Panc1 (cell line): ENCODE results near the gene LPP. TPM values are rescaled to one million over a fixed set of nuclear protein-coding genes. Genes with fewer than 3 reads are reported as not detected.

ENCODE experiments used
- ATAC-seq: fragments of 200-7000 bp; cut with Tn5 transposase; 2 replicates; pipeline ENCODE4 v1.9.1; 2020; ENCODE audit warnings: mild to moderate bottlenecking, moderate library complexity
- BruUV-seq: library from RNA; stranded (reverse); fragments of 400-500 nt; replicated peaks from 2 replicates; lab custom pipeline; 2021; lab: Mats Ljungman, UMichigan
- CTCF ChIA-PET: fragments of 300-600 bp; sonication (Branson Sonifier 250); formaldehyde crosslinking; loops from one replicate; lab custom pipeline; 2022; ENCODE audit warnings: antibody characterized with exemption; lab: Charles Lee
- POLR2A ChIA-PET: fragments of 300-600 bp; sonication (Branson Sonifier 250); formaldehyde crosslinking; loops from one replicate; lab custom pipeline; 2022; ENCODE audit warnings: antibody characterized with exemption; lab: Charles Lee
- DNase-seq: peaks from one replicate; pipeline ENCODE4 v3.0.0-alpha.2; 2010; ENCODE audit warnings: low read depth, low spot score
- H3K27ac ChIP-seq: 2 replicates; pipeline ENCODE4 v1.5.1; 2011; ENCODE audit warnings: mild to moderate bottlenecking, low read length, inconsistent platforms
- H3K27me3 ChIP-seq: fragments of 200-500 bp; sonication (Bioruptor generic); 2 replicates; pipeline ENCODE4 v1.6.0; 2014; ENCODE audit warnings: low read length, inconsistent platforms; ENCODE audit not compliant: control insufficient read depth, insufficient read depth
- H3K36me3 ChIP-seq: fragments of 200-500 bp; sonication (Bioruptor generic); 2 replicates; pipeline ENCODE4 v1.5.1; 2014; ENCODE audit warnings: inconsistent platforms, mild to moderate bottlenecking, low read length, moderate library complexity; ENCODE audit not compliant: control insufficient read depth, insufficient read depth
- H3K4me1 ChIP-seq: 2 replicates; pipeline ENCODE4 v1.5.1; 2011; ENCODE audit warnings: inconsistent platforms, mild to moderate bottlenecking, low read length, moderate library complexity; ENCODE audit not compliant: control insufficient read depth, insufficient read depth
- H3K4me3 ChIP-seq, 2 experiments: 2 replicates each; pipeline ENCODE4 v1.5.1; 2011 to 2012; ENCODE audit warnings: low read depth in 2 of 2, low read length in 2 of 2, mild to moderate bottlenecking in 2 of 2, inconsistent platforms in 1 of 2, moderate library complexity in 1 of 2
- H3K9me3 ChIP-seq: fragments of 200-500 bp; sonication (Bioruptor generic); 2 replicates; pipeline ENCODE4 v1.5.1; 2014; ENCODE audit warnings: low read depth, mild to moderate bottlenecking, inconsistent platforms, low read length, moderate library complexity; ENCODE audit not compliant: control insufficient read depth, insufficient read depth
- POLR2AphosphoS5 ChIP-seq: IDR thresholded peaks from 2 replicates; pipeline ENCODE4 v1.6.1; 2012; ENCODE audit warnings: mild to moderate bottlenecking, low read depth, low read length, moderate library complexity
- SIN3A ChIP-seq: IDR thresholded peaks from 2 replicates; pipeline ENCODE4 v1.6.1; 2012; ENCODE audit warnings: low read depth, mild to moderate bottlenecking, low read length, moderate library complexity, borderline replicate concordance; ENCODE audit not compliant: insufficient read depth
- TCF7L2 ChIP-seq: IDR thresholded peaks from 2 replicates; pipeline ENCODE4 v1.6.1; 2011; ENCODE audit warnings: mild to moderate bottlenecking, low read depth, low read length, inconsistent platforms
- in situ Hi-C: cut with HindIII; loops from 2 replicates; pipeline ENCODE4 v1.10.0; 2016; ENCODE audit warnings: low sequenced_read_pairs, low pct_unique_long_range_greater_than_20kb
- intact Hi-C: fragments of 100-400 bp; cut with micrococcal nuclease; formaldehyde crosslinking; loops from one replicate; pipeline ENCODE4 v1.10.0; 2022; ENCODE audit not compliant: unreplicated experiment
- total RNA-seq: library from RNA; stranded (reverse); gene quantifications from one replicate; pipeline ENCODE4 v1.2.1, GENCODE V29; 2021; ENCODE audit not compliant: unreplicated experiment
- TF ChIP-seq, protein P1 (sequence below), 2 experiments: IDR thresholded peaks; 2 replicates each; pipeline ENCODE4 v1.6.1; 2011 to 2012; ENCODE audit warnings: low read depth in 2 of 2, control low read depth in 1 of 2, low read length in 1 of 2, mild to moderate bottlenecking in 1 of 2, moderate library complexity in 1 of 2; ENCODE audit not compliant: insufficient read depth in 1 of 2
- TF ChIP-seq, protein P2 (sequence below): fragments of 450-650 bp; IDR thresholded peaks from 2 replicates; pipeline ENCODE4 v1.5.1; 2017; ENCODE audit warnings: mild to moderate bottlenecking

Gene LPP
- total RNA-seq, 1 experiment from 2014 or later, result 90.0 TPM

DNA sequence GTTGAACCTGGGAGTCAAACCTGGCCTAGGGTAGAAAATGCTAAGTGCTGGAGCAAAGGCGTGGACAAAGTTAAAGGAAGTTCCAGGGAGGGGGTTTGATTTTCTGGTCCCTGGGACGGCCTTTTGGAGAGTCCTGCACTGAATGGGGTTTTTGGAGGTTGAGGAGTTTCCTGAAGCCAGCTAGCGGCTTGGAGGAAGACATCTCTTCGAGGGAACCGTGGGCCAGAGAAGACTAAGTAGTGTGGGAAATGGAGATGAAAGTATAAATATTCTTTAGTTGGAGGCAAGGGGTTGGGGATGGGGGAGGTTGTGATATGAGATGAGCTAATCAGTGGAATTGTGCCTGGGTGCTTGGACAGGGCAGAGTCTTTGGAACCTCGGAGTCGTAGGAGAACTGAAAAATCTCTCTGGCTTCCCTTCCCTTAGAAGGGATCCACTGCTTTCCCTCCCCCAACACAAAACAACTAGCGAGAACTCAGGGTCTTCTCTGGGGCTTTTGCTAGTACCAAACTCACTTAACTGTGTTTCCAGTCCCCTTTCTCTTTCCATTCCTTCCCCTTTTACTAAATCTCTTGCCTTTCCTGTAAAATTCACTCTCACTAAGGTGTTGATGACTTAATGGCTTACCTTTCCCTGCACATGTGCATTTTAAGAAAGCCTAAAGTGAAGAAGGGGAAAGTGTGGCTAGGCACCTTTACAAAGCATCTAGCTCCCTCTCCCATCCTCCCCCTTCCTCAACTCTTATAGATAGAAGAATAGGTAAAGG lies 1.0 kb downstream of the LPP start:
- ChIA-PET POLR2A (no interaction called here), CTCF (interaction anchor here (1.6 kb wide), 1 partner anchor 415 kb away, joined by 3 read pairs; no protein-coding TSS in a partner anchor)
- TSS peak; percentile 55 for BruUV-seq
- no peak for DNase-seq
- peaks cover 39% of the 10 kb centered on the region for H3K4me1 ChIP-seq
- intact Hi-C loops, result loop anchor here (5.0 to 10.0 kb wide), 2 partner anchors 110 to 408 kb away; partner anchors contain the start of gene BCL6
- in situ Hi-C loops, result no loop called here
- TF ChIP-seq, protein P1, sequence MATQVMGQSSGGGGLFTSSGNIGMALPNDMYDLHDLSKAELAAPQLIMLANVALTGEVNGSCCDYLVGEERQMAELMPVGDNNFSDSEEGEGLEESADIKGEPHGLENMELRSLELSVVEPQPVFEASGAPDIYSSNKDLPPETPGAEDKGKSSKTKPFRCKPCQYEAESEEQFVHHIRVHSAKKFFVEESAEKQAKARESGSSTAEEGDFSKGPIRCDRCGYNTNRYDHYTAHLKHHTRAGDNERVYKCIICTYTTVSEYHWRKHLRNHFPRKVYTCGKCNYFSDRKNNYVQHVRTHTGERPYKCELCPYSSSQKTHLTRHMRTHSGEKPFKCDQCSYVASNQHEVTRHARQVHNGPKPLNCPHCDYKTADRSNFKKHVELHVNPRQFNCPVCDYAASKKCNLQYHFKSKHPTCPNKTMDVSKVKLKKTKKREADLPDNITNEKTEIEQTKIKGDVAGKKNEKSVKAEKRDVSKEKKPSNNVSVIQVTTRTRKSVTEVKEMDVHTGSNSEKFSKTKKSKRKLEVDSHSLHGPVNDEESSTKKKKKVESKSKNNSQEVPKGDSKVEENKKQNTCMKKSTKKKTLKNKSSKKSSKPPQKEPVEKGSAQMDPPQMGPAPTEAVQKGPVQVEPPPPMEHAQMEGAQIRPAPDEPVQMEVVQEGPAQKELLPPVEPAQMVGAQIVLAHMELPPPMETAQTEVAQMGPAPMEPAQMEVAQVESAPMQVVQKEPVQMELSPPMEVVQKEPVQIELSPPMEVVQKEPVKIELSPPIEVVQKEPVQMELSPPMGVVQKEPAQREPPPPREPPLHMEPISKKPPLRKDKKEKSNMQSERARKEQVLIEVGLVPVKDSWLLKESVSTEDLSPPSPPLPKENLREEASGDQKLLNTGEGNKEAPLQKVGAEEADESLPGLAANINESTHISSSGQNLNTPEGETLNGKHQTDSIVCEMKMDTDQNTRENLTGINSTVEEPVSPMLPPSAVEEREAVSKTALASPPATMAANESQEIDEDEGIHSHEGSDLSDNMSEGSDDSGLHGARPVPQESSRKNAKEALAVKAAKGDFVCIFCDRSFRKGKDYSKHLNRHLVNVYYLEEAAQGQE (IDR thresholded peaks at IDR 0.05; ENCODE audit: insufficient read depth in 1 of 2, low read depth in 2 of 2, low read length in 1 of 2), result no peak
- no peak for TF ChIP-seq TCF7L2
- no peak for TF ChIP-seq SIN3A
- no peak for TF ChIP-seq POLR2AphosphoS5
- TF ChIP-seq, protein P2, sequence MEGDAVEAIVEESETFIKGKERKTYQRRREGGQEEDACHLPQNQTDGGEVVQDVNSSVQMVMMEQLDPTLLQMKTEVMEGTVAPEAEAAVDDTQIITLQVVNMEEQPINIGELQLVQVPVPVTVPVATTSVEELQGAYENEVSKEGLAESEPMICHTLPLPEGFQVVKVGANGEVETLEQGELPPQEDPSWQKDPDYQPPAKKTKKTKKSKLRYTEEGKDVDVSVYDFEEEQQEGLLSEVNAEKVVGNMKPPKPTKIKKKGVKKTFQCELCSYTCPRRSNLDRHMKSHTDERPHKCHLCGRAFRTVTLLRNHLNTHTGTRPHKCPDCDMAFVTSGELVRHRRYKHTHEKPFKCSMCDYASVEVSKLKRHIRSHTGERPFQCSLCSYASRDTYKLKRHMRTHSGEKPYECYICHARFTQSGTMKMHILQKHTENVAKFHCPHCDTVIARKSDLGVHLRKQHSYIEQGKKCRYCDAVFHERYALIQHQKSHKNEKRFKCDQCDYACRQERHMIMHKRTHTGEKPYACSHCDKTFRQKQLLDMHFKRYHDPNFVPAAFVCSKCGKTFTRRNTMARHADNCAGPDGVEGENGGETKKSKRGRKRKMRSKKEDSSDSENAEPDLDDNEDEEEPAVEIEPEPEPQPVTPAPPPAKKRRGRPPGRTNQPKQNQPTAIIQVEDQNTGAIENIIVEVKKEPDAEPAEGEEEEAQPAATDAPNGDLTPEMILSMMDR, result no peak
- H3K36me3 ChIP-seq, result no peaks in the 10 kb centered on the region
- ATAC-seq, result no peak
- H3K27ac ChIP-seq, result peak overlapping the region; percentile 92
- no peaks in the 10 kb centered on the region for H3K9me3 ChIP-seq
- H3K27me3 ChIP-seq, result no peaks in the 10 kb centered on the region
- H3K4me3 ChIP-seq, result peak overlapping the region; percentile 81 to 95

DNA sequence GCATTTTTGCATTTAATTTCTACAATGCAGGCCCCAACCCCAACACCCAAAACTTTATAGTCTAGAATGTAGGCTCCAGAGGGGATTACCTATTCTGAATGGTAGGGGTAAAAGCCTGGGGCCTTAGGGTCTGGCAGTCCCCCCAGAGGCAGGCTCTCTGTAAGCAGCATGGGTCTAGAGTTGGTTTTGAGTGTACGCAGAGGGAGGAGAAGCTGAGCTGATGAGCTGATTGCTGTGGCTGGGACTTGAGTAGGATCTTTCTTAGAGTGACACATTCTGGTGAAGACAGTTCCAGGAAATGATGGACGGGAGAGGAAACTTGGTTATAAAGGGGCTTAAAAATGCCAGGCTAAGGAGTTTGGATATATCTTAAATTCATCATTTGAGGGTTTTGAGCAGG lies 2.1 kb downstream of the LPP start:
- CTCF ChIA-PET, result no interaction called here
- peaks cover 39% of the 10 kb centered on the region for H3K4me1 ChIP-seq

More for the DNA sequence above, 2.1 kb downstream of the LPP start:
- ATAC-seq (no peak), DNase-seq (no peak)
- in situ Hi-C loops (no loop called here), intact Hi-C loops (loop anchor here (10.0 kb wide), 1 partner anchor 109 kb away; no protein-coding TSS in a partner anchor)
- Histone ChIP-seq H3K9me3 (no peaks in the 10 kb centered on the region), H3K36me3 (no peaks in the 10 kb centered on the region), H3K27ac (no peak overlapping the region; the same call in 1 of the 2 replicates), H3K4me3 (no peak overlapping the region), H3K27me3 (no peaks in the 10 kb centered on the region)
- POLR2A ChIA-PET, result no interaction called here
- TF ChIP-seq TCF7L2 (no peak), POLR2AphosphoS5 (no peak), SIN3A (no peak)
- TF ChIP-seq, protein P2, result no peak
- TF ChIP-seq, protein P1 (IDR thresholded peaks at IDR 0.05; ENCODE audit: insufficient read depth in 1 of 2, low read depth in 2 of 2, low read length in 1 of 2), result no peak
- no TSS peak for BruUV-seq
